Brain pericyte (primary cell): ENCODE data around the gene KRTAP1-3.
"Not testable (repeated sequence)": the region's sequence is repeated elsewhere in the genome, so short reads cannot be mapped to it uniquely, and the experiment has no call there.

Source experiments
- DNase-seq: peaks from one replicate; pipeline ENCODE4 v3.0.0-alpha.2; 2012; ENCODE audit warnings: low read depth, low spot score

KRTAP1-3 gene

GRCh38 chr17:41010441-41010840 lies 24.2 kb downstream of the KRTAP1-3 start:
- DNase-seq: no peak

GRCh38 chr17:41009936-41010335 lies 24.7 kb downstream of the KRTAP1-3 start:
- DNase-seq: no peak

- DNase-seq: no peak
Measured at GRCh38 chr17:41009301-41009760, 25.3 kb downstream of the KRTAP1-3 start.

- no peak for DNase-seq
Measured at GRCh38 chr17:41008811-41009210, 25.9 kb downstream of the KRTAP1-3 start, which contains the start of gene KRTAP3-1. KRTAP3-1 (minus strand) TSS chr17:41009128; CDS start chr17:41009074, 54 bp downstream.

GRCh38 chr17:41004397-41004796 lies 30.3 kb downstream of the KRTAP1-3 start:
- DNase-seq: no peak

GRCh38 chr17:41003926-41004325 lies 30.7 kb downstream of the KRTAP1-3 start:
- no peak for DNase-seq

GRCh38 chr17:41002814-41003213 lies 31.9 kb downstream of the KRTAP1-3 start:
- no peak for DNase-seq

- no peak for DNase-seq
Measured at GRCh38 chr17:41001795-41002194, 32.9 kb downstream of the KRTAP1-3 start.

GRCh38 chr17:40999563-40999962 lies 35.1 kb downstream of the KRTAP1-3 start, which contains the start of gene KRTAP3-2:
KRTAP3-2 (minus strand) TSS chr17:40999906; CDS start chr17:40999853, 53 bp downstream.
- not testable (repeated sequence) for DNase-seq

- DNase-seq: no peak
Measured at GRCh38 chr17:40997361-40997760, 37.3 kb downstream of the KRTAP1-3 start.

GRCh38 chr17:40996829-40997228 lies 37.8 kb downstream of the KRTAP1-3 start:
- DNase-seq: no peak

- DNase-seq: no peak
Measured at GRCh38 chr17:40995116-40995515, 39.6 kb downstream of the KRTAP1-3 start.

- no peak for DNase-seq
Measured at GRCh38 chr17:40993839-40994238, 40.8 kb downstream of the KRTAP1-3 start, which contains the start of gene KRTAP3-3. KRTAP3-3 (minus strand) TSS chr17:40994164; CDS start chr17:40994097, 67 bp downstream.

- no peak for DNase-seq
Measured at GRCh38 chr17:40993084-40993483, 41.6 kb downstream of the KRTAP1-3 start.

- DNase-seq: no peak
Measured at GRCh38 chr17:40992666-40993065, 42.0 kb downstream of the KRTAP1-3 start.

- no peak for DNase-seq
Measured at GRCh38 chr17:40986920-40987319, 47.8 kb downstream of the KRTAP1-3 start.

GRCh38 chr17:40984226-40984625 lies 50.4 kb downstream of the KRTAP1-3 start, which contains the start of gene KRT40:
KRT40 (minus strand) TSS chr17:40984326; CDS start chr17:40984273, 53 bp downstream.
- no peak for DNase-seq
